Endothelial cell of umbilical vein (primary cell): ENCODE results near the gene CYP4F22. TPM values are rescaled to one million over a fixed set of nuclear protein-coding genes. Genes with fewer than 3 reads are reported as not detected.

Experiments
- BruUV-seq: library from RNA; stranded (reverse); fragments of 400-500 nt; replicated peaks from 2 replicates; lab custom pipeline; 2021; lab: Mats Ljungman, UMichigan
- CTCF ChIA-PET: fragments of 300-600, 350-600 bp; sonication (Branson Sonifier 250); formaldehyde crosslinking; loops from one replicate; lab custom pipeline; 2021; ENCODE audit warnings: antibody characterized with exemption, inconsistent platforms; lab: Charles Lee
- POLR2A ChIA-PET: fragments of 300-600, 350-600 bp; sonication (Branson Sonifier 250); formaldehyde crosslinking; loops from one replicate; lab custom pipeline; 2021; ENCODE audit warnings: antibody characterized with exemption, inconsistent platforms; lab: Charles Lee
- DNase-seq: peaks from one replicate; pipeline ENCODE4 v3.0.0-alpha.2; 2011; ENCODE audit warnings: low read depth, low spot score
- FAIRE-seq: peaks from 2 replicates; lab custom pipeline; 2011; peaks lifted over from hg19 to GRCh38; lab: Jason Lieb, UNC
- H2AFZ ChIP-seq: 2 replicates; pipeline ENCODE4 v1.6.0; 2012; ENCODE audit warnings: low read depth, low read length, control low read depth, inconsistent platforms
- H3K27ac ChIP-seq: 2 replicates; pipeline ENCODE4 v1.5.1; 2011; ENCODE audit warnings: low read depth, mild to moderate bottlenecking, control low read depth, low read length, moderate library complexity; ENCODE audit not compliant: insufficient read depth
- H3K27me3 ChIP-seq, 2 experiments: 2 replicates each; pipeline versions ENCODE4 v1.6.0 to v1.6.1; 2011; ENCODE audit warnings: low read length in 2 of 2, mixed read lengths in 1 of 2; ENCODE audit not compliant: control insufficient read depth in 2 of 2, insufficient read depth in 2 of 2
- H3K36me3 ChIP-seq, 2 experiments: 2 replicates in 1 of 2; 3 replicates in 1 of 2; pipeline ENCODE4 v1.5.1; 2011; ENCODE audit warnings: low read length in 2 of 2, mild to moderate bottlenecking in 1 of 2, moderate library complexity in 1 of 2; ENCODE audit not compliant: control insufficient read depth in 2 of 2, insufficient read depth in 2 of 2; ENCODE audit errors: extremely low read depth in 1 of 2
- H3K4me1 ChIP-seq: 3 replicates; pipeline ENCODE4 v1.5.1; 2011; ENCODE audit warnings: mild to moderate bottlenecking, low read length; ENCODE audit not compliant: control insufficient read depth, insufficient read depth; ENCODE audit errors: extremely low read depth
- H3K4me2 ChIP-seq: 2 replicates; pipeline ENCODE4 v1.6.1; 2011; ENCODE audit warnings: low read length, control low read depth, mixed read lengths; ENCODE audit not compliant: insufficient read depth
- H3K4me3 ChIP-seq, 3 experiments: fragments of 200-600 bp in 1 of 3; sonication (generic), shearing (Covaris generic) in 1 of 3; replicated peaks in 1 of 3; 2 replicates each; pipeline ENCODE4 v1.5.1; 2011 to 2016; ENCODE audit warnings: control low read depth in 3 of 3, low read length in 3 of 3, mild to moderate bottlenecking in 2 of 3, inconsistent platforms in 1 of 3, low read depth in 1 of 3, moderate library complexity in 1 of 3; ENCODE audit not compliant: insufficient read depth in 1 of 3
- H3K79me2 ChIP-seq: 2 replicates; pipeline ENCODE4 v1.6.0; 2012; ENCODE audit warnings: low read length, inconsistent platforms; ENCODE audit not compliant: control insufficient read depth, insufficient read depth
- H3K9ac ChIP-seq: replicated peaks from 2 replicates; pipeline ENCODE3; 2011; ENCODE audit warnings: low read length, control low read depth; ENCODE audit not compliant: insufficient read depth; ENCODE audit errors: extremely low read depth
- H3K9me1 ChIP-seq: replicated peaks from 3 replicates; pipeline ENCODE4 v1.6.0; 2011; ENCODE audit warnings: mild to moderate bottlenecking, low read length; ENCODE audit not compliant: control insufficient read depth, insufficient read depth; ENCODE audit errors: extremely low read depth
- H3K9me3 ChIP-seq: replicated peaks from 2 replicates; pipeline ENCODE4 v1.5.1; 2012; ENCODE audit warnings: low read length, inconsistent platforms; ENCODE audit not compliant: control insufficient read depth, insufficient read depth
- H4K20me1 ChIP-seq: replicated peaks from 2 replicates; pipeline ENCODE3; 2011; ENCODE audit warnings: mild to moderate bottlenecking, low read length; ENCODE audit not compliant: control insufficient read depth, insufficient read depth; ENCODE audit errors: extremely low read depth
- CTCF ChIP-seq, 2 donors: IDR thresholded peaks; 1 replicate in 1 of 2; 2 replicates in 1 of 2; pipeline ENCODE4 v1.5.1; 2011; ENCODE audit warnings: low read length in 2 of 2, mild to moderate bottlenecking in 2 of 2, moderate library complexity in 2 of 2, control low read depth in 1 of 2, inconsistent platforms in 1 of 2, low read depth in 1 of 2; ENCODE audit not compliant: insufficient read depth in 1 of 2; ENCODE audit errors: extremely low read depth in 1 of 2
- EZH2 ChIP-seq: IDR thresholded peaks from 2 replicates; pipeline ENCODE4 v1.6.1; 2012; ENCODE audit warnings: borderline replicate concordance, low read depth, mild to moderate bottlenecking, moderate library complexity, low read length, inconsistent platforms; ENCODE audit not compliant: severe bottlenecking
- FOS ChIP-seq: IDR thresholded peaks from 2 replicates; pipeline ENCODE4 v1.6.1; 2011; ENCODE audit warnings: mild to moderate bottlenecking, low read length, moderate library complexity, borderline replicate concordance; ENCODE audit not compliant: insufficient read depth
- GATA2 ChIP-seq: IDR thresholded peaks from 2 replicates; pipeline ENCODE4 v1.7.0; 2011; ENCODE audit warnings: low read depth, mild to moderate bottlenecking, moderate library complexity, mixed read lengths, low read length; ENCODE audit not compliant: insufficient read length, insufficient read depth
- JUN ChIP-seq: IDR thresholded peaks from 2 replicates; pipeline ENCODE4 v1.6.1; 2011; ENCODE audit warnings: borderline replicate concordance, low read depth; ENCODE audit not compliant: insufficient read length, insufficient read depth
- MAX ChIP-seq: IDR thresholded peaks from 2 replicates; pipeline ENCODE4 v1.6.1; 2011; ENCODE audit not compliant: insufficient read depth, insufficient read length
- MYC ChIP-seq: IDR thresholded peaks from one replicate; pipeline ENCODE4 v1.6.1; 2011; ENCODE audit warnings: mild to moderate bottlenecking, low read depth, low read length
- POLR2A ChIP-seq: IDR thresholded peaks from 2 replicates; pipeline ENCODE4 v1.6.1; 2012; ENCODE audit warnings: low read depth, mild to moderate bottlenecking, control low read depth, low read length
- POLR2AphosphoS5 ChIP-seq: IDR thresholded peaks from 2 replicates; pipeline ENCODE4 v1.6.1; 2012; ENCODE audit warnings: low read depth, mild to moderate bottlenecking, control low read depth, low read length, moderate library complexity; ENCODE audit not compliant: insufficient read depth
- dilution Hi-C: fragments of 300-500 bp; cut with MboI; formaldehyde crosslinking; loops from one replicate; pipeline ENCODE4 v1.15.0; 2019; ENCODE audit warnings: low sequenced_read_pairs; ENCODE audit not compliant: extremely low pct_ligation_motif_present
- intact Hi-C: fragments of 100-400 bp; cut with micrococcal nuclease; formaldehyde crosslinking; loops from one replicate; pipeline ENCODE4 v1.10.0; 2022
- polyA plus RNA-seq, 4 experiments: library from polyadenylated mRNA; depleted of rRNA in 3 of 4; stranded (reverse) in 3 of 4; unstranded in 1 of 4; fragments of >200 nt; gene quantifications; 2 replicates each; pipeline versions ENCODE4 v1.2.1 to v1.2.3, GENCODE V29; 2011 to 2012; ENCODE audit warnings: missing spikeins in 1 of 4
- total RNA-seq: library from RNA; stranded (reverse); gene quantifications from 2 replicates; pipeline ENCODE4 v1.2.3, GENCODE V29; 2021

CYP4F22 gene
- total and polyA plus RNA-seq, 2 donors (not counting 3 experiments of a cell fraction or from before 2014, with no cell fraction given): not detected

GRCh38 chr19:15562861-15563260 is 54.5 kb downstream of the CYP4F22 start:
- Histone ChIP-seq H3K4me2 (no peak overlapping the region), H3K79me2 (no peaks in the 10 kb centered on the region), H3K9me1 (no peaks in the 10 kb centered on the region), H3K4me3 (no peak overlapping the region), H3K36me3 (no peaks in the 10 kb centered on the region), H2AFZ (no peak overlapping the region), H3K27ac (no peak overlapping the region), H4K20me1 (no peaks in the 10 kb centered on the region), H3K4me1 (no peaks in the 10 kb centered on the region), H3K9me3 (no peaks in the 10 kb centered on the region), H3K27me3 (peaks cover 0 to 2% of the 10 kb centered on the region in 2 experiments), H3K9ac (no peak overlapping the region)
- no TSS peak for BruUV-seq
- ChIA-PET CTCF (no interaction called here), POLR2A (no interaction called here)
- dilution Hi-C loops (no loop called here), intact Hi-C loops (no loop called here)
- FAIRE-seq (no peak), DNase-seq (no peak)
- TF ChIP-seq JUN: no peak
- TF ChIP-seq POLR2A: no peak
- no peak for TF ChIP-seq CTCF (IDR thresholded peaks at IDR 0.05; ENCODE audit: extremely low read depth in 1 of 2, insufficient read depth in 1 of 2, low read depth in 1 of 2, low read length in 2 of 2)
- no peak for TF ChIP-seq POLR2AphosphoS5
- no peak for TF ChIP-seq MAX
- no peak for TF ChIP-seq FOS
- no peak for TF ChIP-seq GATA2
- no peak for TF ChIP-seq EZH2
- TF ChIP-seq MYC: no peak
